Measurements from ENCODE around the gene SLIT3.
A peak's percentile ranks its signal among the peaks of the same experiment; 100 is the strongest.

The SLIT3 gene

DNA sequence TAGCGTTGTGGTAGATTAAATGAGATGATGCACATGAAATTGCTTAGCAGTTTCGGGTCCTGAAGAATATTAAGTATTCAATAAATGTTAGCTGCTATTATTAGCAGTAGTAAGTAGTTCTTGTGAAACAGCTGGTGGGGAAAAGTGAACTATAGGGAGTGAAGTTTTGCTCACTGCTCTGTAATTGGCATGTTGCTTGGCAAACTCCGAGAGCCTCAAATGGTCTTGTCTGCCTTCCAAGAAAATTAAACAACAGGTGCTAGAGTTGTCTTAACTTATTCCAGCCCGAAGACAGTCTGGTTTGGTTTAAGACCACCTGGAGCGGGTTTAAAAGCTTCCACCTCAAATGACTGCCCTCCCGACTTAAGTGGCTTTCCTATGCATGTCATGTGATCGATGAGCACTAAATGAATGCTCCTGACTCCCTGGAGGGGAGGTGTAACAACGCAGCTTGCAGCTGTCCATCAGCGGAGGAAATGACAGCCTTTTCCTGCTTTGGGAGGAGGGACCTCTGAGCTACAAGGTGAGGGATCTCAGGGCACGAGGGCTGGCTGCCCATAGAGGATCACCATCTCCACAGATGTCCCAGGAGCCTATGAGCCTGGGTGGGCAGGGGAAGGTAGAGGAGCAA is 518.9 kb downstream of the SLIT3 start:
- peak; percentile 93 to 98 for DNase-seq

- DNase-seq = no peak
Measured at GRCh38 chr5:168780888-168781287, 520.1 kb downstream of the SLIT3 start.

DNA sequence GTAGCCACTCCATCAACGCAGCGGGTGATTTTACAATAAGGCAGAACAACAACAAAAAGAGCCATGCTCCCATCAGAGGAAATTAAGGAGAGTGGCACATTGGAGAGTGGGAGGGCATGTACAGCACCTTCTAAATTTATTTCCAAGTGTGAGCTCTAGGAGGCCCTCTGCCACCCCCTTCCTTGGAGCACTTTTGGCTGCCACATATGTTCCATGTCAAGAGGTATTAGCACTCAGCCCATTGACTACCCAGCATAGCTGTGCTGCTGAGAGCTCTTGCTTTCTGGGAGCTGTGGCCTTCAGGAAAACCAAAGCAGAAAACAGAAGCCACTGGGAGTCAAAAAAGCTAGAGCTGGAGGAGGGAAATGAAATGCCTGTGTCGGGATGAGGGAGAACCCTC is 521.6 kb downstream of the SLIT3 start:
- DNase-seq = peak; percentile 48 to 87

DNA sequence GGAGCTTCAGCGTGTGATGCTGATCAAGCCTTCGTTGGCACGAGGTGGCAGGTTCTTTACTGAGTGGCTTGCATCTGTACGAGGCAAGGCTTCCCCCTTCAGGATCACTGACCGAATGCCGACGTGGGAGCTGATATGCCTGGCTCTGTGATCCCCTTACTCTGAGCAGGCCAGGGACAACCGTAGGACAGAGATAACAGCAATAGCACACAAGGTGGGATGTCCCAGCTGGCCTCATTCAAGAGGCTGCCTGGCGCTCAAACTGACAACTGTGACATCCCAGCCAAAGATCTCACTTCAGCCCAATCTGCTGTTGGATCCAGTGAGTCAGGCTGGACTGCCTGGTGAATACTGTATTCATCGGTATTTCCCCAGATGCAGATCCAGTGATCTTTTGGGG is 522.4 kb downstream of the SLIT3 start:
- peak in 1 of 2 experiments; percentile 25 for DNase-seq

DNA sequence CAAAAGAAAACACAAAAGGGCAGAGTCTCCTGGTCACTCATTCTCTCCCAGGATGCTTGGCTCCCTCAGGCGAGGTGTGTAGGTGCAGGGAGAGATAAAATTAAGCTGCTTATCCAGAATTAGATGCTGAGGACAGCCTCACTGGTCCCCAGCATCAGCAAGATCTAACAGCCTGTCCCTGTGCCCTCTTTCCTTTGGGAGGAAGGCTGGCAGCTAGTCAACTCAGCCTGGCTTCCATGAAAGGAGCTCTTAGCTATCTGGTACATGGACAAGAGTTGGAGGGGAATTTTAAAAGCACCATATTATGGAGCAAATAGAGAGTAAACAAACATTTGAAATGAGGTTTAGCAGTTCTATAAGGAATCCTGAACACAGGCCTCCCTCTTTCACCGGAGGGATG is 523.3 kb downstream of the SLIT3 start:
- peak in 1 of 2 experiments; percentile 11 for DNase-seq

DNA sequence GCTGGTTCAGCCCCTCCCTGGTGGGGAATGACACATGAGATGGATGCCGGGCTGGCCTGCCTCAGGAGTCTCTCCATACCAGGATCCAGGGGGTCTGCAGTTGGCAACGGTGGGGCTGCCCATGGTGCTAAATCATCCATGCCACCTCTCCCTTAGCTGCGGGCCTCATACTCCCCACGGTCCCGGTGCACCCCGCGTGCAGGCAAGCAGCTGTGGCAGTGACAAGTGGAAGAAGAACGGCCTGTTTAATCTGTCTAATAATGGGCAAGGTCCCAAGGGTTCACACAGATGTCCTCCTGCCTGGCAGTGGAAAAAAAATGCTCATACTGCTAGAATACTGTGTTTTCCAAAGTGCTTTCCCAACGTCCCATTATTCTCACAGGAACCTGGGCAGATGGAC is 524.9 kb downstream of the SLIT3 start:
- peak; percentile 23 to 72 for DNase-seq

DNA sequence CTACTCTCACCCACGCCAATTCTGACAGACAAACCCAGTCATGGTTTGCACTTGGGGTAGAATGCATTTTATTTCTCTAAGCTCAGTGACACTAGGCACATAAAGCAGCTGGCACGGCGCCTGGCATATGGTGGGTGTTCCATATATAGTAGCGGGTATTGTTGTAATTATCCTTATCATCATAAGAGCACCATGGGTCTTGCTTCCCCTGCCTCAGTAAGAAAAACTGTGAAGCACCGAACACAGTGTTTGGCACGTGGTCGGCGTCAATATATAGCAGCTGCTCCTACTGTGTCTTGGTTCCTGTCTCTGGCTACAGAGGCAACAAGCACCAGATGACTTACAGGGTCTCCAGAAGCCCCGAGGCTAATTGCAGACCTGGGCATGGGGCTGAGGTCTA is 527.7 kb downstream of the SLIT3 start:
- DNase-seq = peak; percentile 78 to 79

DNA sequence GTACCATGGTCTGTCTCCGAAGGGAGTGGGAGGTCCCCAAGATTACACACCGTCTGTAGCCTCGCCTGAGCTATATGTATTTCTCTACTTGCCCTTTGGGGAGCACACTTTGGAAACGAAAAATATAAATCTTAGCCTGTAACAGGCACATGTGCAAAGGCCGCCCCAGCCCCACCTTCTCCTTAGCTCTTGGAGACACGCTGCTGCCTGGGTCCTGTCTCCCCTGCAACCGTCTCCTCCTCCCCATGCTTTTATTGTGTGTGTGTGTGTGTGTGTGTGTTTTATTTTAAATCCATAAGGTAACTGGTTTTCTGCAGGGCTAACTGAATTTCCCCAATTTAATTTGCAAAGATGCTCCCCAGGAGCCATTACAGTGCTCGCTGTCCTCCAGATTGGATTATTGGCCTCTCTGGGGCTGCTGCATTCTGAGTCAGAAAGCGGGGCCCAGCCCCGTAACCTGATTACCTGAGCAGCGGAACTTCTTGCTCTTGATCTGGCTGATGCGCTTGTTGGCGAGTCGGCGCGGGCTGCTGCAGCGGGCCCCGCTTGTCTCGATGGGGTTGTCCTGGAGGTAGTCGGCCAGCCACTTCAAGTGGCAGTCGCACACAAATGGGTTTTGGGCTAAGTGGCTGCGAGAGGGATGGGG is 528.5 kb downstream of the SLIT3 start:
- DNase-seq = peak in 1 of 2 experiments; percentile 35

GRCh38 chr5:168771678-168772077 is 529.3 kb downstream of the SLIT3 start:
- DNase-seq = peak in 1 of 2 experiments; percentile 27

DNA sequence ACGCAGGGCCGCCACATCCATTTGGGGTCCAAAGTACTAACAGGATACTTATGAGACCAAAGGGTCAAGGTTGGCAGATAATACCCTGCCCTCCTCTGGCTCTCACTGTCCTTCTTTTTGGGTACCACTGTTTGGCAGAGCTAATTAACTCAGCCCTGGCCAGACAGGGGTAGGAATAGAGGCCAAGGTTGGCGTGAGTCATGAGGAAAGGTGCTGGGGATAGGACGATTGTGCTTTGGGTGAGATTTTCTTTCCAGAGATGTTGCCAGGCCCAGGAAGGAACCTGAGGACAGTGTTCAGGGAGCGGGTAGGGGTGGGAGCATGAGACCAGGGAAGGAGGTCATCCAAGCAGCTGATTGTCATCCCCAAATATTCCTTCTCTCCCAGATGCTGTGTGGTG is 529.9 kb downstream of the SLIT3 start:
- no peak for DNase-seq

- peak; percentile 45 to 85 for DNase-seq
Measured at GRCh38 chr5:168770036-168770498, 530.9 kb downstream of the SLIT3 start.

- DNase-seq = no peak
Measured at GRCh38 chr5:168768172-168768571, 532.8 kb downstream of the SLIT3 start.

- peak in 1 of 2 experiments; percentile 84 for DNase-seq
Measured at GRCh38 chr5:168766426-168766700, 534.6 kb downstream of the SLIT3 start.

DNA sequence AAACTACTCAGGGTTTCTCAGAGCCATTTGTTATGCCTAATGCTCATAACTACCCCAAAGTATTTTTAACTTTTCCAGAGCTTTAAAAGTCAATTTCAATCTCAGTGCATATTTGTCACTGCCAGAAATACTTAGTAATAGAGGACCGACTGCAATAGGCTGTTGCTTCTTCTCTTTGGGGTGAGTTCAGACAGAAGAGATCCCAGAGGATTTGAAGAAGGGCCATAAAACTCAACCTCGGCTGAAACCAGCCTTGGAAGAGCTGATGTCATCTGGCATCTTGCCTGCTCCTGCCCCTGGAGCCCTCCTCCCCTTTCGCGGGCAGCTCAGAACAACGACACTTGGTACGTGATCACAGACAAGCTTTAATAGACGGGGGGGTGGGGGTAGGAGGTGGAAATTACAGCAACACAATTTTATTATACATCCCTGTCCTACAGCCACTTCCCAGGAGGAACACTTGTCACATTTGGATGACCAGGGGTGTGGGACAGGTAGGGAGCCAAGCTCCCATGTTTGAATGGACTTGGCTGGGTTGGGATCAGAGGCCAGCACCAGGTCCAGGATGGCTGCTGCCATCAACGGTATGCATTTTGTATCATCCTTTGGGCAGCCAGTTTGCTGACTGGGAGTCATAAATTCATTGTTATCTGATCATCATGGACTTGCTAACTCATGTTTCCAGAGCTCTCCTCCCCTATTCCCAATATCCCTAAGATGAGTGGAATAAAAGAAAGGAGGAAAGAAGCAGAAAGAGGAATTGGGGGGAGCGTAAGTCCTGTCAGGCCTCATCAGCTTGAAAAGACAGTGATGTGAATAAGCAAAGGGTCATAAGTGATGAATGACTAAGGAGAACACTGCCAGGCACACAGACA is 535.2 kb downstream of the SLIT3 start:
- DNase-seq = peak; percentile 51 to 86

GRCh38 chr5:168765086-168765550 is 535.8 kb downstream of the SLIT3 start:
- DNase-seq = no peak

GRCh38 chr5:168756453-168757391 is 544.2 kb downstream of the SLIT3 start:
- peak; percentile 48 to 76 for DNase-seq

- DNase-seq = peak in 1 of 2 experiments; percentile 35
Measured at GRCh38 chr5:168755548-168756093, 545.3 kb downstream of the SLIT3 start.

DNA sequence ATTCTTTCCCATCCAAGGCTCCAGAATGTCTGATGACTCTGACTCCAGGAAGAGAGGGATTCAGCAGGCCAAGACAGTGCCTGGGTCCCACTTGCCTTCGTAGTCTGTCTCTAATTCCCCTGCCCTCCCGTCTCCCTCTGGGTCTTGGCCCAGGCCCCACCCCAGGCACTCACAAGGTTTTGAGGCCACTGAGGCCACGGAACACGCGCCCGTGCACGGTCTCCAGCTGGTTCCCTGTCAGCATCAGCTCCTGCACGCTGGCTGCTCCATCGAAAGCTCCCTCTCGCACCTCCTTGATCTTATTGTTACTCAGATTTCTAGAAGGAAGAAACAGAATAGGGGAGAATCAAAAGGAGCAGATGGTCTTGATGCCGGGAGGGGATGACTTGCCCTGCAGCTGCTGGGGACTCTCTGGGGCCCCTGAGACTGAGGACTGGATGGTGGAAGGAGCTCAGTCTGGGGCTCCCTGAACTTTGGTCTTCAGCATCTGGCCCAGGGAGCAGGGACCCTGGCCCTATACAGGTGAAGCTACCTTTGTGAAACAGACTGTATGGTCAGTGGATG is 547.2 kb downstream of the SLIT3 start:
- peak in 1 of 2 experiments; percentile 16 for DNase-seq

GRCh38 chr5:168752416-168753190 is 548.3 kb downstream of the SLIT3 start:
- no peak for DNase-seq

DNA sequence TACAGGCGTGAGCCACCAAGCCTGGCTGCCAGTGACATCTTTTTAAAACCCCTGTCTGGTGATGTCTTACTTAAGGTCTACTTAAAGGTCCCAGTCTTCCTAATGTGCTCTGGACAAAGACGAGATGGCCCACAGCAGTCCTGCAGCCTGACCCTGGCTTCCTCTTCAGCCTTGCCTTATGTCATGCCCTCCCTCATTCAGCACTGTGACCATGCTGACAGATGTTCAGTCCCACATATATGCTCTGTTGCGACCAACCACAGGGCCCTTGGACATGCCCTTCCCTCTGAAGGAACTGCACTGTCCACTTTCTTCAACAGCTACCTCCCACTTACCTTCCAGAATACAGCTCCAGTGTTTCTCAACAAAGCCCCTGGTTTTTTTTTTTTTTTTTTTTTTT is 548.9 kb downstream of the SLIT3 start:
- DNase-seq = no peak

- no peak for DNase-seq
Measured at GRCh38 chr5:168750926-168751325, 550.0 kb downstream of the SLIT3 start.
